Epithelial cell of esophagus (primary cell): ENCODE results near the gene KRT1.

Experiments
- DNase-seq: peaks from one replicate; pipeline ENCODE4 v3.0.0; 2010; ENCODE audit warnings: low read depth
- H3K4me3 ChIP-seq: 2 replicates; pipeline ENCODE4 v1.5.1; 2011; ENCODE audit warnings: mild to moderate bottlenecking, low read length, control low read depth
- TF ChIP-seq, protein P1 (sequence below): IDR thresholded peaks from 2 replicates; pipeline ENCODE4 v1.5.1; 2011; ENCODE audit warnings: low read depth, mild to moderate bottlenecking, low read length, control low read depth, inconsistent platforms; ENCODE audit not compliant: insufficient read depth; ENCODE audit errors: missing control alignments

The KRT1 gene

DNA sequence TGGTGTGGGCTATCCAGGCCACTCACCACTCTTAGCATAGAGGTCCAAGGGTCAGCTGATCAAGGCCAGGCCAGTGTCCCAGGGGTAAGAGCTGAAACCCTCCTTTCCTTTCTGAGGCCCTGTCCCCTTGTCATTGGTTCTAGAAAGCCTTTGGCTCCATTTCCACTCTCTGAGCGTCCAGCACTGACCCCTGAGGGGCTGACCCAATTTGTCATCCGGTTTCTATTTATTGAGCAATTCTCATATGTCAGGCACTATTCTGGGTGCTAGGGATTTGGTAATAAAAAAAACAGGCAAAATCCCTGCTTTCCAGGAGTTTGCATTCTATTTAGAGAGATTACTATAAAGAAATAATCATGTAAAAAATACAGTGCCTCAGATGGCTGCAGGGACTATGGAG is 19.8 kb upstream of the KRT1 start:
- TF ChIP-seq, protein P1, sequence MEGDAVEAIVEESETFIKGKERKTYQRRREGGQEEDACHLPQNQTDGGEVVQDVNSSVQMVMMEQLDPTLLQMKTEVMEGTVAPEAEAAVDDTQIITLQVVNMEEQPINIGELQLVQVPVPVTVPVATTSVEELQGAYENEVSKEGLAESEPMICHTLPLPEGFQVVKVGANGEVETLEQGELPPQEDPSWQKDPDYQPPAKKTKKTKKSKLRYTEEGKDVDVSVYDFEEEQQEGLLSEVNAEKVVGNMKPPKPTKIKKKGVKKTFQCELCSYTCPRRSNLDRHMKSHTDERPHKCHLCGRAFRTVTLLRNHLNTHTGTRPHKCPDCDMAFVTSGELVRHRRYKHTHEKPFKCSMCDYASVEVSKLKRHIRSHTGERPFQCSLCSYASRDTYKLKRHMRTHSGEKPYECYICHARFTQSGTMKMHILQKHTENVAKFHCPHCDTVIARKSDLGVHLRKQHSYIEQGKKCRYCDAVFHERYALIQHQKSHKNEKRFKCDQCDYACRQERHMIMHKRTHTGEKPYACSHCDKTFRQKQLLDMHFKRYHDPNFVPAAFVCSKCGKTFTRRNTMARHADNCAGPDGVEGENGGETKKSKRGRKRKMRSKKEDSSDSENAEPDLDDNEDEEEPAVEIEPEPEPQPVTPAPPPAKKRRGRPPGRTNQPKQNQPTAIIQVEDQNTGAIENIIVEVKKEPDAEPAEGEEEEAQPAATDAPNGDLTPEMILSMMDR, result no peak
- H3K4me3 ChIP-seq, result no peak overlapping the region
- DNase-seq, result no peak

DNA sequence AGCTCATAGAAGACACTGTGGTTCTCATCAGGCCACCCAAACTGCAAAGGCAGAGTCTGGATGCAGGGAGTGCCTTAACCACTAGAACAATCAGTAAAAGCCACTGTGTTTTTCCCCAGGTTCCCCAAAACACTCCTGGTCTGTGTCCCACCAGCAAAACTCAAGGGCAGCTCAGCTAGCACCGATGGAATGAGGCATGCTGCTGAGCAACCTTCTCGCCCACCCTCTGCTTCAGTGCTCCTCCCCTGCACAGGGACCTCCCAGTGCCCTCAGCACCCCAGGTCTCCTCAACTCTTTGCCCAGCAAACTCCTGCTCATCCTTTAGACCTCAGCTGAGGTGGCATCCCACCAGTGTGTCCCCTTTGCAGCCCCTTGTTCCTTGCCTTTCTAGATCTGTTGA is 19.2 kb upstream of the KRT1 start:
- H3K4me3 ChIP-seq, result no peak overlapping the region
- no peak for DNase-seq
- TF ChIP-seq, protein P1, result no peak

DNA sequence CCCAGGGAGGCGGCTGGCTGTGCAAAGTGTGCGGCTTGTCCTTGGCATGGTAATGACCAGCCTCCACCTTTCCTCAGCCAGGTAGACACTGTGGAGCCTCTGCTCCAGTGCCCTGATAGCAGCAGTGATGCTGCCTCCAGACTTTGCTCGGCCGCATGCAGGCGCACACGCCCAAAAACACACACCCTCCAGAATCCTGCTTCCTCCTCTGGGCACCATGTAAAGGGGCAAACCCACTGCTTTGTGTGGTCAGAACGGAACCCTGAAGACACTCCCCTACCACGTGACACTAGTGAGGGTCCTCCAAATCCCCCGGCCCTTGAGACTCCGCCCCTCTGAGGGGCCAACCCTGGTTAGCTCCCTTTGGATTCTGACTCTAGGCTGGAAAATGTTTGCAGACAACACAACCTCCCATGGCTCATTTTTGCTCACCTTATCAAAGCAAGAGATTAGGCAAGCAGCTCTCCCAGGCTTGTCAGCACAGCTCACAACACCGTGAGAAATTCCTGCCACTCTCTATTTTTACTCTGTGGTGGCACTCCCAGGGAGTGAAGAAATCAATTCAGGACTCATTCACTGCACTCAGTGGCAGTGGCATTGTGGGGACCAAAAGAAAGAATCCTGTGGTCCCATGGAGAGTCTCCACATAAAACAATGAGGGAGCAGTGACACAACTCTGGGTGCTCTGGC is 18.6 kb upstream of the KRT1 start:
- DNase-seq, result peak; percentile 80
- TF ChIP-seq, protein P1, result no peak
- H3K4me3 ChIP-seq, result no peak overlapping the region

DNA sequence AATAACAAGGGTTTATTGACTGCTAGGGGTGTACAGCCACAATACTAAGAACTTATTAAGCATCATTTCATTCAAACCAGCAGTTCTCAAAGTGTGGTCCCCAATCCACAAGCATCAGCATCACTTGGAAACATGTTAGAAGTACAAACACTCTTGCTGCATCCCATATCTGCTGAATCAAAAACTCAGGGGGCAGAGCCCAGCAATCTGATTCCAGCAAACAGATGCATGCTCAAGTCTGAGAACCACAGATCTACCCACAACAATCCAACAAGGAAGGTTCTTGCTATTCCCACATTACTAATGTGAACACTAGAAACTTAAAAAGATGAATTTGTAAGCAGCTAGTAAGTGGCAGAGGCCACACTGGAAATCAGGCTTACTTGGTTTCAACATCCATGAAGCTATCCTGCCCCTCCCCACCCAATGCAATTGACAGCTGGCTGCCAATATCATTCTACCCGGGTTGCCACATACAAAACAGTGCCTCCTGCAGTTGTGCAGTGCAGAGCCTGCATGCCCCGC is 16.9 kb upstream of the KRT1 start:
- DNase-seq, result no peak
- TF ChIP-seq, protein P1, result no peak
- no peak overlapping the region for H3K4me3 ChIP-seq

DNA sequence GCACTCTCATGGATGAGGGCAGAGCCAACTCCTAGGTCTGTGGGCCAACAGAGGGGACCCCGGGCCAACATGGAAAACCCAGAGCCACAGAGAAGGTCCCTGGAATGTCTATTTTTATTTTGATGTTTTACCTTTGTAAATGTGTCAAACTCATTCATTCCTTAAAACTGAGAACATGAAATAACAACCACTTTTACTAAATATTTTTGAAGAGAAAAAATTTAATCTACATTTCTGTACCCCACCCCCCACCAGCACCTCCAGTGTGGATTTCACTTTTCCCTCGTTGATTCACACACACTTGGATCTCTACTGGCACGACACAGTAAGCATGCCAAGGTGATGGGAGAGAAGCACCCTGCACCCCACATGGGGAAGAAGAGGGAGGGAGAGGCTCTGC is 16.4 kb upstream of the KRT1 start:
- TF ChIP-seq, protein P1, result no peak
- H3K4me3 ChIP-seq, result no peak overlapping the region
- no peak for DNase-seq

DNA sequence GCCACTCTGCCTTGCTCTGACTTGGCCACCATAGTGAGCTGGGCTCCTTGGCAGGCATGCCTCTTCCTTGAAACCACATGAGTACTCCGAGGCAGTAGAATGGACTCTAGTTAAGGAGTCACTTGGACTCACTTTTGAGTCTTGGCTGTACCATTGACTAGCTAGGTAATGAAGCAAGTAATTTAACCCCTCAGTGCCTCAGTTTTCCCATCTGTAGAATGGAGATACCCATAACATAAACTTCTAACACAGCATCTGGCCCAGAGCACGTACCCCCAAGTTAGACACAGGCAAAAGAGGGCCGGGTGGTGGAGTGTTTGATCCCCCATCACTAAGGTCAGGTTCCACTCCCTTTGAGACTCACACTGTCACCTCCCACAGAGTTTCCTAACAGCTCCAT is 14.8 kb upstream of the KRT1 start:
- TF ChIP-seq, protein P1, result no peak
- DNase-seq, result no peak
- no peak overlapping the region for H3K4me3 ChIP-seq

DNA sequence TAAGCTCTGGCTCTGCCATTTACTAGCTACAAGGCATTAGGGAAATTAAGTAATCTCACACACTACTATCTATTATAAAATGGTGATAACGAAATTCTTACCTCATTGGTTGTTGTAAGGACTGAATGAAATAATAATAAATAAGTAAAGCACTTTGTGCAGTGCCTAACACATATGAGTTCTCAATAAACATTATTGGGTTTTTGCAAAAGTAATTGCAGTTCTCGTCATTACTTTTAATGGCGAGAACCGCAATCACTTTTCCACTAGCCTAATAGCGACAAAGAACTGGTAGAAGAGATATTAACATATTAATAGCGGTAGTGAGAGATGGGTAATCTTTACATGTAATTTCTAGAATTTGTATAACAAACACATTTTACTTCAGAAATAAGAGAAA is 13.9 kb upstream of the KRT1 start:
- no peak for DNase-seq
- no peak overlapping the region for H3K4me3 ChIP-seq
- TF ChIP-seq, protein P1, result no peak
